Esophagus muscularis mucosa (tissue), 4 donors: Measurements from ENCODE around the gene VTI1A.

ENCODE experiments used
- CTCF ChIP-seq, 3 experiments: fragments of 200-600 bp in 2 of 3; fragments of 450-650 bp in 1 of 3; sonication (generic) in 2 of 3; IDR thresholded peaks; one replicate each; pipeline ENCODE4 v1.5.1; 2017 to 2019; ENCODE audit warnings: antibody characterized with exemption in 3 of 3, mild to moderate bottlenecking in 2 of 3, moderate library complexity in 1 of 3
- EP300 ChIP-seq: sonication (generic); formaldehyde crosslinking; IDR thresholded peaks from one replicate; pipeline ENCODE4 v1.6.1; 2017; ENCODE audit warnings: antibody characterized with exemption
- POLR2A ChIP-seq: fragments of 450-650 bp; IDR thresholded peaks from one replicate; pipeline ENCODE4 v1.6.1; 2017; ENCODE audit warnings: antibody characterized with exemption, moderate library complexity, mild to moderate bottlenecking, low read depth
- POLR2AphosphoS5 ChIP-seq, 2 donors: sonication (generic); formaldehyde crosslinking; IDR thresholded peaks; one replicate each; pipeline ENCODE4 v1.6.1; 2017; ENCODE audit warnings: antibody characterized with exemption in 2 of 2

GRCh38 chr10:112827086-112827485 lies 380.1 kb downstream of the VTI1A start:
- TF ChIP-seq POLR2AphosphoS5 (IDR thresholded peaks at IDR 0.05), result no peak
- TF ChIP-seq POLR2A, result no peak
- TF ChIP-seq CTCF (IDR thresholded peaks at IDR 0.05), result no peak
- no peak for TF ChIP-seq EP300
